ENCODE measurements around the gene LGR4. TPM values are rescaled to one million over a fixed set of nuclear protein-coding genes. Genes with fewer than 3 reads are reported as not detected.

The LGR4 gene
- total and polyA plus RNA-seq, 10 of the 15 experiments (the other 5 are each of a cell fraction or from before 2014, with no cell fraction given), result under 0.01 to 0.64 (median 0.04) TPM; not detected in 5

- TF ChIP-seq, protein P1, sequence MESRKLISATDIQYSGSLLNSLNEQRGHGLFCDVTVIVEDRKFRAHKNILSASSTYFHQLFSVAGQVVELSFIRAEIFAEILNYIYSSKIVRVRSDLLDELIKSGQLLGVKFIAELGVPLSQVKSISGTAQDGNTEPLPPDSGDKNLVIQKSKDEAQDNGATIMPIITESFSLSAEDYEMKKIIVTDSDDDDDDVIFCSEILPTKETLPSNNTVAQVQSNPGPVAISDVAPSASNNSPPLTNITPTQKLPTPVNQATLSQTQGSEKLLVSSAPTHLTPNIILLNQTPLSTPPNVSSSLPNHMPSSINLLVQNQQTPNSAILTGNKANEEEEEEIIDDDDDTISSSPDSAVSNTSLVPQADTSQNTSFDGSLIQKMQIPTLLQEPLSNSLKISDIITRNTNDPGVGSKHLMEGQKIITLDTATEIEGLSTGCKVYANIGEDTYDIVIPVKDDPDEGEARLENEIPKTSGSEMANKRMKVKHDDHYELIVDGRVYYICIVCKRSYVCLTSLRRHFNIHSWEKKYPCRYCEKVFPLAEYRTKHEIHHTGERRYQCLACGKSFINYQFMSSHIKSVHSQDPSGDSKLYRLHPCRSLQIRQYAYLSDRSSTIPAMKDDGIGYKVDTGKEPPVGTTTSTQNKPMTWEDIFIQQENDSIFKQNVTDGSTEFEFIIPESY (IDR thresholded peaks at IDR 0.05), result no peak
- TF ChIP-seq EP300 (IDR thresholded peaks at IDR 0.05; ENCODE audit: borderline replicate concordance in 1 of 2, control insufficient read depth in 1 of 2, low read depth in 2 of 2, low read length in 2 of 2), result no peak
- TF ChIP-seq BHLHE40 (IDR thresholded peaks at IDR 0.05; ENCODE audit: borderline replicate concordance in 1 of 2, low read depth in 2 of 2, low read length in 1 of 2), result peak in 1 of 2 experiments; percentile 75; a peak in 2 of 4 replicates
- TF ChIP-seq ZNF24 (IDR thresholded peaks at IDR 0.05), result no peak
- 0 out of 2 replicates have a peak, but pooled peaks have one; percentile 4 for TF ChIP-seq SPI1 (IDR thresholded peaks at IDR 0.05; ENCODE audit: borderline replicate concordance, insufficient read depth, low read depth, low read length)
- TF ChIP-seq SUPT20H (IDR thresholded peaks at IDR 0.05; ENCODE audit: borderline replicate concordance, control insufficient read depth, low read depth, low read length), result no peak
- TF ChIP-seq, protein P2, sequence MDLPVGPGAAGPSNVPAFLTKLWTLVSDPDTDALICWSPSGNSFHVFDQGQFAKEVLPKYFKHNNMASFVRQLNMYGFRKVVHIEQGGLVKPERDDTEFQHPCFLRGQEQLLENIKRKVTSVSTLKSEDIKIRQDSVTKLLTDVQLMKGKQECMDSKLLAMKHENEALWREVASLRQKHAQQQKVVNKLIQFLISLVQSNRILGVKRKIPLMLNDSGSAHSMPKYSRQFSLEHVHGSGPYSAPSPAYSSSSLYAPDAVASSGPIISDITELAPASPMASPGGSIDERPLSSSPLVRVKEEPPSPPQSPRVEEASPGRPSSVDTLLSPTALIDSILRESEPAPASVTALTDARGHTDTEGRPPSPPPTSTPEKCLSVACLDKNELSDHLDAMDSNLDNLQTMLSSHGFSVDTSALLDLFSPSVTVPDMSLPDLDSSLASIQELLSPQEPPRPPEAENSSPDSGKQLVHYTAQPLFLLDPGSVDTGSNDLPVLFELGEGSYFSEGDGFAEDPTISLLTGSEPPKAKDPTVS (IDR thresholded peaks at IDR 0.05; ENCODE audit: low read depth, low read length), result no peak
- TF ChIP-seq SRF (IDR thresholded peaks at IDR 0.05; ENCODE audit: low read depth in 2 of 2, low read length in 2 of 2), result no peak
- TF ChIP-seq REST (IDR thresholded peaks at IDR 0.05; ENCODE audit: low read depth, low read length), result no peak
- TF ChIP-seq, protein P3, sequence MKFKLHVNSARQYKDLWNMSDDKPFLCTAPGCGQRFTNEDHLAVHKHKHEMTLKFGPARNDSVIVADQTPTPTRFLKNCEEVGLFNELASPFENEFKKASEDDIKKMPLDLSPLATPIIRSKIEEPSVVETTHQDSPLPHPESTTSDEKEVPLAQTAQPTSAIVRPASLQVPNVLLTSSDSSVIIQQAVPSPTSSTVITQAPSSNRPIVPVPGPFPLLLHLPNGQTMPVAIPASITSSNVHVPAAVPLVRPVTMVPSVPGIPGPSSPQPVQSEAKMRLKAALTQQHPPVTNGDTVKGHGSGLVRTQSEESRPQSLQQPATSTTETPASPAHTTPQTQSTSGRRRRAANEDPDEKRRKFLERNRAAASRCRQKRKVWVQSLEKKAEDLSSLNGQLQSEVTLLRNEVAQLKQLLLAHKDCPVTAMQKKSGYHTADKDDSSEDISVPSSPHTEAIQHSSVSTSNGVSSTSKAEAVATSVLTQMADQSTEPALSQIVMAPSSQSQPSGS (IDR thresholded peaks at IDR 0.05; ENCODE audit: low read length), result no peak
- TF ChIP-seq MXI1 (IDR thresholded peaks at IDR 0.05; ENCODE audit: low read depth, low read length), result peak; percentile 87
- TF ChIP-seq FOS (IDR thresholded peaks at IDR 0.05; ENCODE audit: borderline replicate concordance, extremely low read depth, insufficient read length), result no peak
- peak; percentile 66; the same call in 1 of the 2 replicates for TF ChIP-seq CHD2 (IDR thresholded peaks at IDR 0.05; ENCODE audit: borderline replicate concordance, low read depth, low read length)
- no peak for TF ChIP-seq CBX3 (IDR thresholded peaks at IDR 0.05; ENCODE audit: borderline replicate concordance, low read depth)
- TF ChIP-seq ZNF384 (IDR thresholded peaks at IDR 0.05; ENCODE audit: borderline replicate concordance, low read depth, low read length), result no peak
- 0 out of 2 replicates have a peak, but pooled peaks have one; percentile 28 for TF ChIP-seq STAT1 (conservative IDR thresholded peaks at IDR 0.05)
- TF ChIP-seq USF1 (IDR thresholded peaks at IDR 0.05; ENCODE audit: borderline replicate concordance, extremely low read length, insufficient read depth, low read depth, low read length), result no peak
- TF ChIP-seq MYB (IDR thresholded peaks at IDR 0.05; ENCODE audit: borderline replicate concordance, low read depth, low read length), result no peak
Measured at GRCh38 chr11:27362749-27363575, 109.6 kb downstream of the LGR4 start, which contains the start of gene CCDC34 (continued).

All from GM12878 (cell line).